ENCODE measurements around the gene TTLL5.

TTLL5 gene

GRCh38 chr14:75647640-75648039 is 13.4 kb upstream of the TTLL5 start:
- no peak overlapping the region for H3K4me3 ChIP-seq (ENCODE audit: low read length)
- no peak for DNase-seq (ENCODE audit: low read depth)
- TF ChIP-seq CTCF (IDR thresholded peaks at IDR 0.05; ENCODE audit: insufficient read depth, low read depth, low read length, missing control alignments): no peak

- H3K4me3 ChIP-seq (ENCODE audit: low read length): no peak overlapping the region
- peak; percentile 94 for DNase-seq (ENCODE audit: low read depth)
- TF ChIP-seq CTCF (IDR thresholded peaks at IDR 0.05; ENCODE audit: insufficient read depth, low read depth, low read length, missing control alignments): no peak
These were observed 12.8 kb upstream of the TTLL5 start for GRCh38 chr14:75648066-75648838.

- DNase-seq (ENCODE audit: low read depth): no peak
- H3K4me3 ChIP-seq (ENCODE audit: low read length): no peak overlapping the region
- TF ChIP-seq CTCF (IDR thresholded peaks at IDR 0.05; ENCODE audit: insufficient read depth, low read depth, low read length, missing control alignments): no peak
These were observed 11.7 kb upstream of the TTLL5 start for GRCh38 chr14:75649337-75649736.

GRCh38 chr14:75649773-75650172 is 11.3 kb upstream of the TTLL5 start:
- TF ChIP-seq CTCF (IDR thresholded peaks at IDR 0.05; ENCODE audit: insufficient read depth, low read depth, low read length, missing control alignments): no peak
- no peak overlapping the region for H3K4me3 ChIP-seq (ENCODE audit: low read length)
- DNase-seq (ENCODE audit: low read depth): no peak

GRCh38 chr14:75650253-75651058 is 10.6 kb upstream of the TTLL5 start:
- H3K4me3 ChIP-seq (ENCODE audit: low read length): no peak overlapping the region
- no peak for DNase-seq (ENCODE audit: low read depth)
- no peak for TF ChIP-seq CTCF (IDR thresholded peaks at IDR 0.05; ENCODE audit: insufficient read depth, low read depth, low read length, missing control alignments)

GRCh38 chr14:75653563-75653962 is 7.5 kb upstream of the TTLL5 start:
- no peak overlapping the region for H3K4me3 ChIP-seq (ENCODE audit: low read length)
- no peak for TF ChIP-seq CTCF (IDR thresholded peaks at IDR 0.05; ENCODE audit: insufficient read depth, low read depth, low read length, missing control alignments)
- no peak for DNase-seq (ENCODE audit: low read depth)
